GM19035 (cell line): Measurements from ENCODE around the gene POU2F1.

Source experiments
- ATAC-seq: cut with Tn5 transposase; IDR thresholded peaks from one replicate; pipeline ENCODE4 v1.9.1; 2021; ENCODE audit not compliant: unreplicated experiment

Gene POU2F1

DNA sequence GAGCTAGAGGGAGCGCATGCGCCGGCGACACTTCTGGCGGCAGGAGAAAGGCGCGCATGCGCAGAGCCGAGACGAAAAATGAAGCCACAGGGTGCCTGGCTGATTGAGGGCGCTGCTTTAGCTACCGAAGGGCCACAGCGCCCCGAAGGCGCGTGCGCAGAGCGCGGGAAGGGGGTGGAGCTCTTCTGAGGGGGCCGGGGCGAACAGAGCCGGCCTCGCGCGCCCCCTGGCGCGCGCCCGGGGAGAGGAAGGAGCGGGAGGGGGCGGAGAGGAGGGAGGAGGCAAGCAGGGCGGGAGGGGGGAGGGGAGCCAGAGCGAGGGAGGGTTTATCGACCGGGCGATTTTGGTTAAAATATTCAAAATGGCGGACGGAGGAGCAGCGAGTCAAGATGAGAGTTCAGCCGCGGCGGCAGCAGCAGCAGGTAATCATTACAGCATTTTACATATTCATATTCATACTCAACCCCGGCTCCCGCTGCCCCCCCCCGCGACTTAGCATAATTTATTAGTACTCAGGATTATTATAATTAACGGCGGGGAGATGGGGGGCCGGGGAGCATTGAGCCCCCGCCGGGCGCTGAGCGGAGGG lies at the start of gene POU2F1:
POU2F1 (plus strand) TSS at position 350 of the 589 bp plus-strand sequence; CDS start at position 362, 12 bp downstream.
- ATAC-seq = peak; percentile 61

DNA sequence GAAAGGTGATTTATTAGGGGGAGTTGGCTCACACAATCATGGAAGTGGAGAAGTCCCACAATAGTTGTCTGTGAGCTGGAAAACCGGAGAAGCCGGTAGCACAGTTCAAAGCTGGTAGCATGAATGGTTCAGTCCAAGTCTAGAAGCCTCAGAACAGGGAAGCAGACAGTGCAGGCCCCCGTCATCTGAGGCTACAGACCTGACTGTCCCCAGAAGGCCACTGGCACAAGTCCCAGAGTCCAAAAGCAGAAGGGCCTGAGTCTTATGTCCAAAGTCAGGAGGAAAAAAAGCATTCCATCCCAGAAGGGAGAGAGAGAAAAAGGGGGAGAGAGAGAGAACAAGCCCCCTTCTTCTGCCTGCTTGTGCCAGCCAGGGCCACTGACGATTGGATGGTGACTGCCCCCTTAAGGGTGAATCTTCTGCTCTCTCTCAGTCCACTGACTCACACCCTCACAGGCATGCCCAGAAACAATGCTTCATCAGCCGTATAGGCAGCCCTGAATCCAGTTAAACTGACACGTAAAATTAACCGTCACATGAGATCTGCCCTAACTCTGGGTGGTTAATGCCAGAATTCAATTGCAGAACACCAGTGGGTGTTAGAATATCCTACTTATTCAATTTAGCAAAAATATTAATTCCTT lies 49.3 kb upstream of the POU2F1 start:
- ATAC-seq = no peak

DNA sequence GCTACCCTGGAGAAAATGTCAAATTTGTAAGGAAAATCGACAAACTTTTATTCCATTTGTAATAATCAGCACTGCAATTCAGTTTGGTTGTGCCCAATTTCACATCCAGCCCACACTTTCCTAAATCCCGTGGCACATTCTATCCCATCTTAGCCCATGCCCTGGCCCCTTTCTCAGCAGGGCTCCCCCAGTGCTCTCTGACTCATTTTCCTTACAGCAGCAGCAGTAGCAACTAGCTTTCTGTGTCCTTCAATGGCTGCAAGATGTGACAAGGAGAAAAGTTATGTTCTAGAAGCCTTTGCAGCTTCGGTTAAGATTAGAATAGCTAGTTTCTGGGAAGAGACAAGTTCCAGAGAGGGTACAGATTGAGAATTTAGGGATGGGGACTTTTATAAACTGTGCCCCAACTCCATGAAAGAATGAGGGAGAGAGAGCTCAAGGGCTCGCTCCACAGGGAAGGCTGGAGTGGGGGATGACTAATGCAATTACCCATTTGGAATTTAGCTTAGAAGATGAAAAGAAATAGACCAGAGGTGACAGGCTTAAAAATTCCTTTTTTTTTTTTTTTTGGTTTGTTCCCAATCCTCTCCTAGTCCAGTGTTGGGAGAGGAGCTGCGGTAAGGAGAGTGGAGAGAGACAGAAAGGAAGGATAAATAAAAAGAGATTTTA lies 47.0 kb upstream of the POU2F1 start:
- no peak for ATAC-seq

DNA sequence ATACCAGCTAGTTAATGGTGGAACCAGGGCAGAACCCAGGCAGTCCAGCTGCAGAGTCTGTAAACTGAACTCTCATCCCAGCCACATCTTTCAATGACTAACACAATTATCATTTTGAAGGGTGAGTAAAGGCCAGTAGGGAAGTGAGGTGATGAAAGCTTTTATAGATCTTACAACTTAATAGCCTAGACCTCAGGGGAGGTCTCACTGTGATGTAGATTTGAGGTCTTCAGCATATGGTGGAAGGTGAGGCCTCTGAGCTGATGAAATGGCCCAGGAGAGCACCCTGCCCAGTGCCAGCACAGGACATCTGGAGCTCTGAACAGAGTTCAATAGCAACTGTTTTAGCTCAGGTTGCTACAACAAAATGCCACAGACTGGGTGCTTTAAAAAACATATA lies 44.8 kb upstream of the POU2F1 start:
- no peak for ATAC-seq

DNA sequence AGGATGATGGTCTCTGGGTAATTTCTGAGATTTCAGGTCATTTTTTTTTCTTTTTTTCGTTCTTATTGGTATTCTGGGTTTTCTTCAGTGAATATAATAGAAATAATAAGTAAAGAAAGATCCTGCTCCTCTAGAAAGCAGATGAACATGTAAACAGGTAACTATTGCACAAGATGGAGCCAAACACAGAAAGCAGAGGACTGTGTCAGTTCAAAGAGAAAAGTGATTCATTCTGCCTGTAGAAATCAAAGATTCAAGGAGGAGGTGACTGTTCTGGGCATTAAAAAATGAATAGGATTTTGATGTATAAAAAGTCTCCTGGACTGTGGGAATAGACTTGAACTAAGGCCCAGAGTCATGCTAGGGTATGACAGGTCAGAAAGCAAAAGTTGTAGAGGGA lies 41.9 kb upstream of the POU2F1 start:
- no peak for ATAC-seq

DNA sequence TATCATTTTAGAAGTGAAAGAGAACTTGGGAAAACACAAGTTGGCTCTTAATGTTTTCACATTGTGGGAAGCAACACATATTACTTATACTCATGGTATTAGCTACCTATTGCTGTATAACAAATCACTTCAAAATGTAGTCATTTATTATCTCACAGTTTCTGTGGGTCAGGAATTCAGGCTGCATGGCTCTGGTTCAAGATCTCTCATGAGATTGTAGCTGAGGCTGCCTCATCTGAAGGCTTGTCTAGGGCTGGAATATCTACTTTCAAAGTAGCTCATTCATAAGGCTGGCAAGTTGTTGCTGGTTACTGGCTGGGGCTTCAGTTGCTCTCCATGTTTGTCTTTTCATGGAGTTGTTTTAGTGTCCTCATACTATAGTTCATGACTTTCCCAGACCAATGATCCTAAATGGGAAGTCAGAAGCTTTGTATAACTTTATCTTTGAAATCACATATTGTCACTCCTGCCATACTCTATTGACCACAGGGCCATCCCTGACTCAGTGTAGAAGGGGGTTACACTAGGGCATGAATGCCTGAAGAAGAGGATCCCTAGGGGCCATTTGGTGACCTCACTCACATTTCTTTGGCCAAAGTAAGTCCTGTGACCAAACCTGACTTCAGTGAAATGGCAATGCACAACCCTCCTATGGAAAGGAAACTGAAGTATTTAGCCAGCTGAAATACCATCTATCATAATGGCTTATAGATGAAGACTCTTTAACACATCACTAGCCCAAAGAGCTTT lies 37.9 kb upstream of the POU2F1 start:
- no peak for ATAC-seq

DNA sequence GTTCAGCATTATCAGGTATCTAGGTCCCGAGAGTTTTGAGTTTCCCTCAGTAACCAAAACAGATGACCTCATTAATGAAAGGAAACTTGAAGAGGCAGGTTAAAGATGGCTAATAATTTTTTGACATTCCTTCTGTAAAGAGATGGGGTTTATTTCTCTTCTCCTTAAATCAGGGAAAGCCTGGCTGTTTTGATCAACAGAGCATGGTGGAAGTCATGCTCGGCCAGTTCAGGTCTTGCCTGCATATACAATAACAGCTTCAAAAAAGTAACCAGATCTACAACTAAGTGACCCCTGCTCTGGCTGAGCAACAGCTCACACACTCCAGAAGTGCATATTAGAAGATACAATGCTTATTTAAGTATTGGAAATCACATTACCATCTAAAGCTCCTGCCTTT lies 36.6 kb upstream of the POU2F1 start:
- no peak for ATAC-seq

DNA sequence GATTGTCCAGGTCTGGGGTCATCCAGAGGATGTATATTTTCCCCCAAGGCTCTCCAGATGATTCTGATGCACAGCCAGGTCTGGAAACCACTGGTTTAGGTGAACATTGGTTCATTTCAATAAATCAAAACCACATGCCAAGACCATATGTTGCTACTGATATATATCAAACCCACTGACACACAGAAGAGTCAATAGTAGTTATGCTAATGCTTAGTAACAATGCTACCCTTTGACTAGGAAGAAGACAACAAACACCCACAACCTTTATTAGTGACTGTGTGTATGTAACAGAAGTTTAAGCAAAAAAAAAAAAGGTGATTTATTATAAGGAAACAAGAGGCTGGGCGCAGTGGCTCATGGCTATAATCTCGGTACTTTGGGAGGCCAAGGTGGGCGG lies 35.6 kb upstream of the POU2F1 start:
- no peak for ATAC-seq

DNA sequence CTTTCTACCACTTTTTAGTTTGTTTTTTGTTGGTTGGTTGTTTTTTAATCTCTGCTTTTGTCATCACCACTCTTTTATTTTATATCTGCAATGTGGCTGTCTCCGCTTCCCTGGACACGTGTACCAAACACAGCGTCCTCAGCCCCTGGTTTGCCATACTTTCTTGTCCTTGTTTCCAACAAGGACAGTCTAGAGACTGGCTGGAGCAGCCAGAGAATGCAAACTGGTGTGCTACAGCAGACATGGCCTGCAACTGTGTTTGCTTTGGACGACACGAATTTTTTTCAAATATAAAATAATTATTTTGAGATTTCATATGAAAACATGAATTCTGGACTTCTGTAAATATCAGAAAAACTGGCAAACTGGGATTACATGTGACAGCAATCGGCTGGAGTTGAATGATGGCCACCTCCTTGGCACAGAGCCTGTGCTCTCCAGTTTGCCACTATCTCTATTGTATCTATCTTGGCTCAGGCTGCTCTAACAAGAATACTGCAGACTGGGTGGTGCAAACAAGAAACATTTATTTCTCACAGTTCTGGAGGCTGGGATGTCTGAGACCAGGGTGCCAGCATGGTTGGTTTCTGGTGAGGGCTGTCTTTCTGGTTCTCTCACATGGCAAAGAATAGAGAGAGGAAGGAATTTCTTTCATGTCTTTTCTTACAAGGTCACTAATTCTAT lies 34.6 kb upstream of the POU2F1 start:
- ATAC-seq = no peak

DNA sequence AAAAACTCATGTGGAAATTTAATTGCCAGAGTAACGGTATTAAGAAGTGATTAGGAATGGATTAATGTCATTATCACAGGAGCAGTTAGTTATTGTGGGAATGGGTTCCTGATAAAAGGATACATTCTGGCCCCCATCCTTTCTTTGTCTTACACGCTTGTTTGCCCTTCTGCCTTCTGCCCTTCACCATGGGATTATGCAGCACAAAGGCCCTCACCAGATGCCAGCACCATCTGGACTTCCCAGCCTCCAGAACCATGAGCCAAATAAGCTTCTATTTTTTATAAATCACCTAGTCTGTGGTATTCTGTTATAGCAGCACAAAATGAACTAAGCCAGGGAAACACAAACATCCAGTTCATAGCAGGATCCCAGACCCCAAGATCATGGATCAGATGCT lies 33.9 kb upstream of the POU2F1 start:
- ATAC-seq = no peak

DNA sequence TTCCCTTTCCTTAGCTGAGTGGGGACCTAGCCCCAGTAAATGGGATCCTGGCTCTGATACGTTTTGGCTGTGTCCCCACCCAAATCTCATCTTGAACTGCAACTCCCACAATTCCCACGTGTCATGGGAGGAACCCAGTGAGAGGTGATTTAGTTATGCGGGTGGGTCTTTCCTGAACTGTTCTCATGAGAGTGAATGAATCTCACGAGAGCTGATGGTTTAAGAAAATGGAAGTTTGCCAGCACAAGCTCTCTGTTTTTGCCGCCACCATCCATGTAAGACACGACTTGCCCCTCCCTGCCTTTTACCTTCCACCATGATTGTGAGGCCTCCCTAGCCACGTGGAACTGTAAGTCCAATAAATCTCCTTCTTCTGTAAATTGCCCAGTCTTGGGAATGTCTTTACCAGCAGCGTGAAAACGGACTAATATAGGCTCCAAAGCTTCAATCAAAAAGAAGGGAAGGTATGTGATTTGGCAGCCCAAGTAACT lies 29.9 kb upstream of the POU2F1 start:
- ATAC-seq = no peak

DNA sequence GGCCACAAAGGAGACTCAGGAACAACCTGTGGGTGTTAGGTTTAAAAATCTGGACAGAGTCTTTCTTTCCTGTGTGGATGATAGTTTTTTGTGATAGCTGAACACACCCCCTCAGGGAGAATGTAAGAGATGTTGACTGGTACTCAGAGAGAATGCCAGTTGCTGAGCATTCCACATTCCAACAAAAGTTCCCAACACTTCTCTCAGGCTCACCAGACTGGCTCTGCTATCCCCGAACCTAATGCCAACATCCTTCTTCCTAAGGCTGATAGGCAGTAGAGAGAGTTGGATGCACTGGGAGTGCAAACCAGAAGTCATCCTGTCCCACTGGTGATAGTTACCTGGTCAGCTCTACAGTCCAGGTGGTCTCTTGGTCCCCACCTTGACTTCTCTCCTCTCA lies 28.7 kb upstream of the POU2F1 start:
- ATAC-seq = no peak

DNA sequence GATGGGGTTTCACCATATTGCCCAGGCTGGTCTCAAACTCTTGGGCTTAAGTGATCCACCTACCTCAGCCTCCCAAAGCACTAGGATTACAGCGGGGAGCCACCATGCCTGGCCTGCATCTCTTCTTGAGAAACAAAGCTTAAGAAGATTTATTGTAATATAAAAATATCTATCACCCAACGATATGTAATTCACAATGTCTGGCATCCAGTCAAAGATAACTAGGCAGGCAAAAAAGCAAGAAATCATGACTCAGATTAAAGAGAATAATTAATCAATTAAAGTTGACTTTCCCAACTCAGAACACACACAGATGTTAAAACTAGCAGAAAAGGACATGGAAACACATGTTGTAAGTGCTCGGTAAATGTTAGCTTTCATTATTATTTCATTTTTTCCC lies 26.5 kb upstream of the POU2F1 start:
- no peak for ATAC-seq

DNA sequence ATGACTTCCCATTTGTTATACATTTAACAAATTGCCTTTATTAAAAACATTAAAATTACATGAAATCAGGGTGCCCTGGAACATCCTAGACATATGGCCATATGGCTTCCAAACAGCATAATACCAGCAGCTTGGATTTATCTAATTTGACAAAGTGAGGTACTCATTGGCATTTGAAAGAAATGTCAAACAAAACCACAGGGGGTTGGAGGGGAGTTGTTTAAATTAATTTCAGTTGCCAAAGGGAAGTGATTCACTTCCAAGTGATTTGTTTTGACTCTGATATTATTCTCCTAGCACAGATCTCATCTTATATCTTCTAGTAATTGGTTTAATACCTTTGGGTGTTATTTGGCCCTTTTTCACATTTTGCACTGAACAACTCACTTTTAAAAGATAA lies 24.5 kb upstream of the POU2F1 start:
- ATAC-seq = no peak

DNA sequence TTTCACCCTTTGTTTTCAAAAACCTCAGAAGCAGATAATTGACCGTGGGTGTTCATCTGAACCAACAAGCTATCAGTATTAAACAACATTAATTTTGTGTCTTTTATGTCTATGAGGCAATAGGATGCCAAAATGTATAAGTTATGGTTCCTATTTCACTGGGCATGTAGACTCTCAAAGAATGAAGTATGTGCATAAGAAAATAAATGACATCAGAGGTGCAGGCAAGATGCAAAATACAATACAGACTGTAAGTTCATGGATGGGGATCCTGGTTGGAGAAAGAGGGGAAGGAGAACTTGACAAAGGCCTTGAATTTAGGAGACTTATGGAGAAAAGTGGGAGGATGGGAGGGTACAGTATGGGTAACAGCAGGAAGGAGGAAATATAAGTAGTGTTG lies 23.4 kb upstream of the POU2F1 start:
- ATAC-seq = no peak

DNA sequence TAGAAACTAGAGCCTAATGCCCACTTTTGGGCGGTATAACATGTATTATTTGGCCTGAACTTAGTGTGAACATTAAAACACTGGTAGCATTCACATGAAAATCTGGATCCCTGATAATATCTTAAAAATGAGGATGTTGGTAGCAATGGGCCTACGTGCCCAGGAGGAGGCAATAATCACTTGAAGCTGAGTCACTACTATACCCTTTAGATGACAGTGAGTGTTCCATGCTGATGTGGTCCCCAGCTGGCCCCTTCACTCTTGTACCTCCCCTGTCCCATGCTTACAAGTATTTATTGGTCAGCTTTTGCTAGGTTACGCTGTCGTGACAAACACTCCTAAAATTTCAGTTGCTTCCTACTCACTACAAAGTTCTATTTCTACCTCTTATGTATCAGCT lies 23.0 kb upstream of the POU2F1 start:
- no peak for ATAC-seq

DNA sequence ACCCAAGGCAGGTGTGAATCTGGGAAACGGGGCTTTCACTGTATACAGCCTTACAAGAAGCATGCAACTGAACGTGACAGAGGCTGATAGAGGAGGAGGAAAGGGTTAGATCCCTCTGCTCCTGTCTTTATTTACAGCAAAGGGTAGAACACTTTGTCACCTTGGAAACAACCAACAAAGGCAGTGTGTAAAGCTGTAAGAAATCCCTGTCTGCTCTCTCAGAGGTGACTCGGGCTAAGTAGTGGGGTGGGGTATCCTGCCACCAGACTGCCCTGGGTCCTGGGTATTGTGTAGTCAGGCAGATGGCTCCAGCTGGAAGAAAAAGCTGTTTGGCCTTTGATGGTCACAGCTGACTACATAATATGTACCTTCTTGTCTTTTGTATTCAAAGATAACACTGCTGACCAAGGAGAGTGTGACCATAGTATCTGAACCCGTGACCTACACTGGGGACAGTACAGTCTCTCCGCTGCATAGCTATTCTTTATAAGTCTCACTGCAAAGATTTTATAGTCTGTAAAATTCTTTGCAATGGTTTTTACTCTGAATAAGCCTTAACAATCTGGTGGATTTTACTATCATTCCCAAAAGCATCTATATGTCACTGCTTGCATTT lies 22.1 kb upstream of the POU2F1 start:
- ATAC-seq = no peak

DNA sequence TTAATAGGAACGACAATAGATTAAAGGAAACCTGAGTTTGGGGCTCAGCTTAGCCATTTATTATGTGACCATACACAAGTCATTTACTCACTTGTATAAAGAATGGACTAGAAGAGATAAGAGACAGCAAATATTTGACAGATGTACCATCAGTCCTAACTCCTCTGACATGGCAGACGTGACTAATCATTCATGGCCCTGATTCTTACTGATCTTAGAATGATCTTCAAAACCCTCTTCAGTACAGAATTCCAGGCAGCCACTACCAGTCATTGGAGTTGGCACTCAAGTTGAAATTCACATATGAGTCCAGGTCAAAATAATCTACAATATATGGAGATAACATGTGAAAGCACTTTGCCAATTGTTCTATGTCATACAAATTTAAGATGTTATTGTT lies 21.0 kb upstream of the POU2F1 start:
- ATAC-seq = no peak

DNA sequence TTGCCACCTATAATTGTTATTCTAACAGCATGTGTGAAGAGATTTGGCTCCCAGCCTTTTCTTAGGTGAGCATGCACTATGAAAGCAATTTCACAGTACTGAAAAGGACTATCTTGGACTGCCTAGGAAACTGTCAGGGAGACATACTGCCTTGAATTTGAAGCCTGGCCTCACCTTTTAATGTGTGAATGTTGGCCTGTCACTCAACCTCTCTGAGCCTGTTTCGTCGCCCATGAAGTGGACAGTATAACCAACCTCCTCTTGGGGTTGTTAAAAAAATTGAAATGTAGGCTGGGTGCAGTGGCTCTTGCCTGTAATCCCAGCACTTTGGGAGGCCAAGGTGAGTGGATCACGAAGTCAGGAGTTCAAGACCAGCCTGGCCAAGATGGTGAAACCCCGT lies 20.4 kb upstream of the POU2F1 start:
- no peak for ATAC-seq

DNA sequence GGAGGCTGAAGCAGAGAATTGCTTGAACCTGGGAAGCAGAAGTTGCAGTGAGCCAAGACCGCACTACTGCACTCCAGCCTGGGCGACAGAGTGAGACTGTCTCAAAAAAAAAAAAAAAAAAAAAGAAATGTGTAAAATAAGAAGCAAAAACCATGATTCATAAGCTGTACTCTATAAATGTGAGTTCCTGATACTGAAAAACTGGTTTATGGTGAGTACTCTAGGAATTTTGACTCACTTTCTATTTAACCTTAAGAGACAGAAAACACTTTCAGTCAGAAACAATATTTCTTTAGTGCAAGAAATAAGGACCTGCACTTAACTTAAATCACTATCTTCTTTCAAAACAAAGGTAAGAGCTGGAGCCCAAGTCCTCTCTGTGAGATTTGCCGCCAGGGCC lies 19.9 kb upstream of the POU2F1 start:
- ATAC-seq = no peak

DNA sequence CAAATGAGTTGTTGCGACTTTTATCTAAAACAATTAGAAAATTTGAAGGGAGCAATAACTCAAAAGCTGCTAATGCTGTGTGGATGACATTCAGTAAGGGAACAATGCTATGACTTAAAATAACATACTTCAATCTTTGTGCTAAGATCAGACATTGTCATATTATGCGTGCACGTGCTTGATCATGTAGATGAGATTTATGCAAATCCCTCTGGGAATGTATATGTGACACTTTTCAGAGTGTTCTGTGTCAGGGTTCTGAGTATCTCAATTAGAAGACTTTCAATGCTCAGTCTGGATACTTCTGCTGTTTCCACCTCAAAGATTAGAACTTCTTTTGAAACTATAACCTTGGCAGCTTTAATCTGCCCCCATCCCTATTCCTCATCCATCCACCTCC lies 18.6 kb upstream of the POU2F1 start:
- no peak for ATAC-seq
